ENCODE data around the gene RSPH9.

DNA sequence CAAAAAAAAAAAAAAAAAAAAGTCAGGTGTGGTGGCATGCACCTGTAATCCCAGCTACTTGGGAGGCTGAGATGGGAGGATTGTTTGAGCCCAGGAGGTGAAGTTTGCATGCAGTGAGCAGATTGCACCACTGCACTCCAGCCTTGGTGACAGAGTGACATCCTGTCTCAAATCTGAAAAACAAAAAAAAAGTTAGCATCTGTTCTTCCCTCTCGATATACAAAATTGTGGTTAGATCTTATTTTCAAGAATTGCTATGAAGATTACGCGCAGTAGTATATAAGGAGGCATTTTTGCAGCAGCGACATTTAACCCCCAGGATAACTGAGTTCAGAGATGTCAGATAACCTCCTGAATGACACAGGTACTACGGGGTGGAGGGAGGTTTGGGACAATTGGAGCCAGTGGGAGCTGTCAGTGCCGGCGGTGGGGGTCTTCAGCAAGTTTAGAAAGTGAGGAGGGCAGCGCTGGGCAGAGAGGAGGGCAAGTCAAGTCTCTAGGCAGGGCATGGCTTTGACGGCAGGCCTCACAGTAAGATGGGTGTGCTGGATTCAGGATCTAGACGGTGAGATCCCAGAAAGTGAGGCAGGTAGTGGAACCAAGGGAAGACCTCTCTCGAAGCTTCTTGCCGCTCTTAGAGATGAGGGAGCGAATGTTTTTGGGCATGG, 68.9 kb downstream of the RSPH9 start:
- TF ChIP-seq, protein P1, sequence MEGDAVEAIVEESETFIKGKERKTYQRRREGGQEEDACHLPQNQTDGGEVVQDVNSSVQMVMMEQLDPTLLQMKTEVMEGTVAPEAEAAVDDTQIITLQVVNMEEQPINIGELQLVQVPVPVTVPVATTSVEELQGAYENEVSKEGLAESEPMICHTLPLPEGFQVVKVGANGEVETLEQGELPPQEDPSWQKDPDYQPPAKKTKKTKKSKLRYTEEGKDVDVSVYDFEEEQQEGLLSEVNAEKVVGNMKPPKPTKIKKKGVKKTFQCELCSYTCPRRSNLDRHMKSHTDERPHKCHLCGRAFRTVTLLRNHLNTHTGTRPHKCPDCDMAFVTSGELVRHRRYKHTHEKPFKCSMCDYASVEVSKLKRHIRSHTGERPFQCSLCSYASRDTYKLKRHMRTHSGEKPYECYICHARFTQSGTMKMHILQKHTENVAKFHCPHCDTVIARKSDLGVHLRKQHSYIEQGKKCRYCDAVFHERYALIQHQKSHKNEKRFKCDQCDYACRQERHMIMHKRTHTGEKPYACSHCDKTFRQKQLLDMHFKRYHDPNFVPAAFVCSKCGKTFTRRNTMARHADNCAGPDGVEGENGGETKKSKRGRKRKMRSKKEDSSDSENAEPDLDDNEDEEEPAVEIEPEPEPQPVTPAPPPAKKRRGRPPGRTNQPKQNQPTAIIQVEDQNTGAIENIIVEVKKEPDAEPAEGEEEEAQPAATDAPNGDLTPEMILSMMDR (IDR thresholded peaks at IDR 0.05; ENCODE audit: low read depth, low read length, missing input control) = no peak
- TF ChIP-seq, protein P2, sequence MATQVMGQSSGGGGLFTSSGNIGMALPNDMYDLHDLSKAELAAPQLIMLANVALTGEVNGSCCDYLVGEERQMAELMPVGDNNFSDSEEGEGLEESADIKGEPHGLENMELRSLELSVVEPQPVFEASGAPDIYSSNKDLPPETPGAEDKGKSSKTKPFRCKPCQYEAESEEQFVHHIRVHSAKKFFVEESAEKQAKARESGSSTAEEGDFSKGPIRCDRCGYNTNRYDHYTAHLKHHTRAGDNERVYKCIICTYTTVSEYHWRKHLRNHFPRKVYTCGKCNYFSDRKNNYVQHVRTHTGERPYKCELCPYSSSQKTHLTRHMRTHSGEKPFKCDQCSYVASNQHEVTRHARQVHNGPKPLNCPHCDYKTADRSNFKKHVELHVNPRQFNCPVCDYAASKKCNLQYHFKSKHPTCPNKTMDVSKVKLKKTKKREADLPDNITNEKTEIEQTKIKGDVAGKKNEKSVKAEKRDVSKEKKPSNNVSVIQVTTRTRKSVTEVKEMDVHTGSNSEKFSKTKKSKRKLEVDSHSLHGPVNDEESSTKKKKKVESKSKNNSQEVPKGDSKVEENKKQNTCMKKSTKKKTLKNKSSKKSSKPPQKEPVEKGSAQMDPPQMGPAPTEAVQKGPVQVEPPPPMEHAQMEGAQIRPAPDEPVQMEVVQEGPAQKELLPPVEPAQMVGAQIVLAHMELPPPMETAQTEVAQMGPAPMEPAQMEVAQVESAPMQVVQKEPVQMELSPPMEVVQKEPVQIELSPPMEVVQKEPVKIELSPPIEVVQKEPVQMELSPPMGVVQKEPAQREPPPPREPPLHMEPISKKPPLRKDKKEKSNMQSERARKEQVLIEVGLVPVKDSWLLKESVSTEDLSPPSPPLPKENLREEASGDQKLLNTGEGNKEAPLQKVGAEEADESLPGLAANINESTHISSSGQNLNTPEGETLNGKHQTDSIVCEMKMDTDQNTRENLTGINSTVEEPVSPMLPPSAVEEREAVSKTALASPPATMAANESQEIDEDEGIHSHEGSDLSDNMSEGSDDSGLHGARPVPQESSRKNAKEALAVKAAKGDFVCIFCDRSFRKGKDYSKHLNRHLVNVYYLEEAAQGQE (IDR thresholded peaks at IDR 0.05) = no peak
- TF ChIP-seq, protein P3, sequence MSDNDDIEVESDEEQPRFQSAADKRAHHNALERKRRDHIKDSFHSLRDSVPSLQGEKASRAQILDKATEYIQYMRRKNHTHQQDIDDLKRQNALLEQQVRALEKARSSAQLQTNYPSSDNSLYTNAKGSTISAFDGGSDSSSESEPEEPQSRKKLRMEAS (IDR thresholded peaks at IDR 0.05) = no peak
- no peak for TF ChIP-seq SP1 (IDR thresholded peaks at IDR 0.05)
- no peak for TF ChIP-seq TAF1 (conservative IDR thresholded peaks at IDR 0.05)
- TF ChIP-seq RAD21 (IDR thresholded peaks at IDR 0.05) = no peak

Data from liver (tissue), 3 donors.